ENCODE measurements around the gene CMC2.

- TF ChIP-seq POLR2A (IDR thresholded peaks at IDR 0.05; ENCODE audit: low read depth): no peak
- TF ChIP-seq POLR2AphosphoS5 (IDR thresholded peaks at IDR 0.05): peak; percentile 58 to 60
- TF ChIP-seq CTCF (IDR thresholded peaks at IDR 0.05): no peak
- TF ChIP-seq EP300 (IDR thresholded peaks at IDR 0.05): no peak
Measured at GRCh38 chr16:80938004-80938878, 68.4 kb downstream of the CMC2 start.

All from esophagus muscularis mucosa (tissue), 4 donors.